HCT116 (cell line): ENCODE measurements around the gene CD93. TPM values are rescaled to one million over a fixed set of nuclear protein-coding genes. Genes with fewer than 3 reads are reported as not detected.

Experiments used
- ATAC-seq: fragments of 200-7000 bp; cut with Tn5 transposase; 2 replicates; pipeline ENCODE4 v1.9.1; 2020; ENCODE audit warnings: mild to moderate bottlenecking, moderate library complexity
- BruUV-seq: library from RNA; stranded (reverse); fragments of 400-500 nt; replicated peaks from 2 replicates; lab custom pipeline; 2021; lab: Mats Ljungman, UMichigan
- CTCF ChIA-PET: fragments of 300-600 bp; sonication (Branson Sonifier 250); formaldehyde crosslinking; loops from one replicate; lab custom pipeline; 2021; ENCODE audit warnings: antibody characterized with exemption; lab: Charles Lee
- POLR2A ChIA-PET: fragments of 300-600, 350-600 bp; sonication (Branson Sonifier 250); formaldehyde crosslinking; loops from one replicate; lab custom pipeline; 2021; ENCODE audit warnings: antibody characterized with exemption; lab: Charles Lee
- RAD21 ChIA-PET, 2 experiments: fragments of 300-600 bp; sonication (Branson Sonifier 250); formaldehyde crosslinking; loops; one replicate each; lab custom pipeline; 2023; ENCODE audit warnings: low total read pairs in 2 of 2; ENCODE audit not compliant: uncharacterized antibody in 2 of 2, unreplicated experiment in 2 of 2, low non-redundant PET in 1 of 2; lab: Charles Lee
- DNase-seq: peaks from one replicate; pipeline ENCODE4 v3.0.0-alpha.2; 2010; ENCODE audit warnings: low read depth, low spot score
- H2AFZ ChIP-seq: fragments of 200-600 bp; shearing (Covaris generic), sonication (generic); 2 replicates; pipeline ENCODE4 v1.6.1; 2017; ENCODE audit warnings: low read depth, mixed run types, mixed read lengths, antibody characterized with exemption, low read length; ENCODE audit not compliant: poor library complexity, severe bottlenecking
- H3K27ac ChIP-seq: 2 replicates; pipeline ENCODE4 v1.5.1; 2012; ENCODE audit warnings: low read depth, low read length
- H3K27me3 ChIP-seq: fragments of 200-600 bp; sonication (generic); 2 replicates; pipeline ENCODE4 v1.6.1; 2016; ENCODE audit warnings: mixed run types, low read length, mixed read lengths; ENCODE audit not compliant: insufficient read depth
- H3K36me3 ChIP-seq, 2 experiments: fragments of 200-500 bp in 1 of 2; fragments of 200-600 bp in 1 of 2; sonication (Bioruptor generic) in 1 of 2; sonication (generic) in 1 of 2; 2 replicates each; pipeline versions ENCODE4 v1.5.1 to v1.6.1; 2014 to 2016; ENCODE audit warnings: low read length in 2 of 2, inconsistent platforms in 1 of 2, mixed read lengths in 1 of 2, mixed run types in 1 of 2; ENCODE audit not compliant: insufficient read depth in 2 of 2, control insufficient read depth in 1 of 2
- H3K4me1 ChIP-seq, 2 experiments: fragments of 200-600 bp in 1 of 2; sonication (generic) in 1 of 2; 2 replicates each; pipeline versions ENCODE4 v1.5.1 to v1.6.1; 2012 to 2017; ENCODE audit warnings: low read length in 2 of 2, inconsistent platforms in 1 of 2, mild to moderate bottlenecking in 1 of 2, mixed read lengths in 1 of 2, mixed run types in 1 of 2, moderate library complexity in 1 of 2; ENCODE audit not compliant: insufficient read depth in 2 of 2, control insufficient read depth in 1 of 2
- H3K4me2 ChIP-seq: fragments of 200-600 bp; sonication (generic); 2 replicates; pipeline ENCODE4 v1.6.1; 2017; ENCODE audit warnings: mixed run types, low read length, mixed read lengths
- H3K4me3 ChIP-seq, 2 experiments: fragments of 200-600 bp in 1 of 2; sonication (generic) in 1 of 2; replicated peaks in 1 of 2; 2 replicates each; pipeline ENCODE4 v1.5.1; 2011 to 2016; ENCODE audit warnings: low read length in 2 of 2, control low read depth in 1 of 2, low read depth in 1 of 2, mild to moderate bottlenecking in 1 of 2, mixed read lengths in 1 of 2, mixed run types in 1 of 2
- H3K79me2 ChIP-seq: fragments of 200-600 bp; sonication (generic); 2 replicates; pipeline ENCODE4 v1.6.1; 2017; ENCODE audit warnings: mild to moderate bottlenecking, mixed run types, low read length, moderate library complexity, mixed read lengths; ENCODE audit not compliant: insufficient read depth
- H3K9ac ChIP-seq: fragments of 200-600 bp; sonication (generic); 2 replicates; pipeline ENCODE4 v1.6.1; 2016; ENCODE audit warnings: low read length, mixed read lengths
- H3K9me2 ChIP-seq: fragments of 200-600 bp; sonication (generic), shearing (Covaris generic); 2 replicates; pipeline ENCODE4 v1.6.1; 2017; ENCODE audit warnings: mixed run types, mild to moderate bottlenecking, moderate library complexity; ENCODE audit not compliant: insufficient read depth
- H3K9me3 ChIP-seq, 2 experiments: fragments of 200-500 bp in 1 of 2; fragments of 200-600 bp in 1 of 2; sonication (Bioruptor generic) in 1 of 2; sonication (generic) in 1 of 2; 2 replicates each; pipeline ENCODE4 v1.6.1; 2014 to 2017; ENCODE audit warnings: low read length in 2 of 2, mixed read lengths in 2 of 2, inconsistent platforms in 1 of 2, low read depth in 1 of 2, mild to moderate bottlenecking in 1 of 2, mixed run types in 1 of 2, moderate library complexity in 1 of 2; ENCODE audit not compliant: control insufficient read depth in 1 of 2, insufficient read depth in 1 of 2
- H4K20me1 ChIP-seq: fragments of 200-600 bp; sonication (generic), shearing (Covaris generic); 2 replicates; pipeline ENCODE4 v1.6.1; 2017; ENCODE audit warnings: mixed run types, mild to moderate bottlenecking, moderate library complexity; ENCODE audit not compliant: insufficient read depth
- CBX3 ChIP-seq: IDR thresholded peaks from 2 replicates; pipeline ENCODE4 v1.6.1; 2012; ENCODE audit warnings: low read depth
- CTCF ChIP-seq, 3 experiments: fragments of 200-600 bp in 1 of 3; sonication (generic) in 1 of 3; IDR thresholded peaks in 2 of 3; conservative IDR thresholded peaks in 1 of 3; 2 replicates each; pipeline ENCODE4 v1.5.1; 2012 to 2017; ENCODE audit warnings: low read depth in 2 of 3, low read length in 2 of 3, antibody characterized with exemption in 1 of 3, borderline replicate concordance in 1 of 3, control low read depth in 1 of 3, mild to moderate bottlenecking in 1 of 3, mixed read lengths in 1 of 3, mixed run types in 1 of 3, moderate library complexity in 1 of 3; ENCODE audit not compliant: insufficient read depth in 1 of 3
- ELF1 ChIP-seq: IDR thresholded peaks from 2 replicates; pipeline ENCODE4 v1.6.1; 2012; ENCODE audit warnings: low read depth, borderline replicate concordance
- EZH2 ChIP-seq: fragments of 200-600 bp; sonication (generic); IDR thresholded peaks from 2 replicates; pipeline ENCODE4 v1.6.1; 2017; ENCODE audit warnings: antibody characterized with exemption, mixed run types
- EZH2phosphoT487 ChIP-seq: fragments of 200-600 bp; IDR thresholded peaks from 2 replicates; pipeline ENCODE4 v1.6.1; 2018; ENCODE audit warnings: antibody characterized with exemption, borderline replicate concordance
- FOSL1 ChIP-seq: IDR thresholded peaks from 2 replicates; pipeline ENCODE4 v1.6.1; 2012; ENCODE audit warnings: low read depth
- JUND ChIP-seq: IDR thresholded peaks from 2 replicates; pipeline ENCODE4 v1.6.1; 2012
- MAX ChIP-seq: IDR thresholded peaks from 2 replicates; pipeline ENCODE4 v1.6.1; 2012
- POLR2A ChIP-seq: IDR thresholded peaks from 2 replicates; pipeline ENCODE4 v1.7.0; 2011; ENCODE audit warnings: borderline replicate concordance; ENCODE audit not compliant: insufficient read depth, insufficient read length; ENCODE audit errors: extremely low read depth
- POLR2AphosphoS5 ChIP-seq: IDR thresholded peaks from 2 replicates; pipeline ENCODE4 v1.6.1; 2011; ENCODE audit warnings: mild to moderate bottlenecking, low read depth, low read length, moderate library complexity
- REST ChIP-seq: IDR thresholded peaks from 2 replicates; pipeline ENCODE4 v1.6.1; 2012; ENCODE audit warnings: low read depth
- SIN3A ChIP-seq: IDR thresholded peaks from 2 replicates; pipeline ENCODE4 v1.6.1; 2012; ENCODE audit warnings: low read depth
- SP1 ChIP-seq: IDR thresholded peaks from 2 replicates; pipeline ENCODE4 v1.6.1; 2012; ENCODE audit warnings: low read depth
- SRF ChIP-seq: IDR thresholded peaks from 2 replicates; pipeline ENCODE4 v1.6.1; 2012; ENCODE audit warnings: low read depth
- TCF7L2 ChIP-seq: IDR thresholded peaks from 2 replicates; pipeline ENCODE4 v1.7.0; 2011; ENCODE audit warnings: borderline replicate concordance, inconsistent platforms; ENCODE audit not compliant: insufficient read depth, insufficient read length; ENCODE audit errors: extremely low read depth
- ZBTB33 ChIP-seq: IDR thresholded peaks from 2 replicates; pipeline ENCODE4 v1.6.1; 2011; ENCODE audit warnings: mild to moderate bottlenecking, low read length, moderate library complexity; ENCODE audit not compliant: insufficient replicate concordance; ENCODE audit errors: extremely low read depth
- ZNF274 ChIP-seq: fragments of 200-500 bp; sonication (Bioruptor generic); IDR thresholded peaks from 2 replicates; pipeline ENCODE4 v1.6.1; 2014; ENCODE audit warnings: mild to moderate bottlenecking, low read depth, low read length, inconsistent platforms
- intact Hi-C: fragments of 100-400 bp; cut with micrococcal nuclease; formaldehyde crosslinking; loops from 2 replicates; pipeline ENCODE4 v1.10.0; 2022
- total RNA-seq: library from RNA; stranded (reverse); gene quantifications from one replicate; pipeline ENCODE4 v1.2.1, GENCODE V29; 2021; ENCODE audit not compliant: unreplicated experiment

The CD93 gene
- total RNA-seq, 1 experiment from 2014 or later = 0.07 TPM

DNA sequence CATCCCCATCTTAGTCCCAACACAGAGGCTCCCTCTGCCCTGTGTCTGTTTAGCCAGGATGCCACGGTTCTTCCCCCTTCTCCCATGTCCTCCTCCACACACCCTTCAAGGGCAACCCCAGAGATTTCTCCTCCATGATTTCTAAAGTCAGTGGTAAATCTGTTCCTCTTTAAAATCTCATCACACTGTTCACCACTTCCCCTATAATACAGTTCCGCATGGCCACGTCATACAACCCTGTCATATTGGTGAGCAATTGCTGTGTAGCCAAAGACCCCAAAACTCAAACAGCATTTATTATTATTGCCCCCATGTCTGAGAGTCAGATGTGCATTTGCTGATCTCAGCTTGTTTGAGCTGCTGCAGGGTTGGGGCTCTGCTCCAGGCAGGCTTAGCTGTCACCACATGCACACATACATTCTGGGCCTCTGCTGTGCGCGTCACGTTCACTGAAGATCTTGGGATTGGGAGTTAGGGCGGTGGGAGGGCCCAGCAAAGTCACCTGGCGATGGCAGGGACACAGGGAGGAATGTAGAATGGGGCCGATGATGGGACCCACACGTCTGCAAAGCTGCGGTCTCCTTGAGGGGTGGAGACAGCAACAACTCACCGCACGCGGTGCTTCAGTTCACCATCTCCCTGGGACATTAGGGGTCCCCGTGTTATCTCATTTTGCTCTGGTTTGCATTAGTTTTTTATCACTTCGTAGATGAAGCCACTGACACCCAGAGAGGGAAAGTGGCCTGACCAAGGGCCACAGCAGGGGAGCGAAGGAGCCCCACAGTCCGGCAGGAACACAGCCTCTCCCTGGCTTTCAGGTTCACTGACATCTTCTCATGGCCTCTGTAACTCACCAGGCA lies 36.9 kb upstream of the CD93 start:
- ChIA-PET RAD21 (no interaction called here), CTCF (no interaction called here), POLR2A (no interaction called here)
- Histone ChIP-seq H4K20me1 (no peaks in the 10 kb centered on the region), H3K9ac (no peak overlapping the region), H3K36me3 (no peaks in the 10 kb centered on the region), H3K79me2 (no peaks in the 10 kb centered on the region), H3K4me1 (no peaks in the 10 kb centered on the region; a peak in 1 of 4 replicates), H3K9me3 (no peaks in the 10 kb centered on the region), H3K4me3 (no peak overlapping the region), H3K27ac (no peak overlapping the region), H3K9me2 (no peaks in the 10 kb centered on the region), H3K27me3 (no peaks in the 10 kb centered on the region), H2AFZ (no peak overlapping the region), H3K4me2 (no peak overlapping the region)
- DNase-seq = no peak
- intact Hi-C loops = no loop called here
- ATAC-seq = no peak
- BruUV-seq = no TSS peak
- TF ChIP-seq CBX3 (no peak), ZNF274 (no peak), CTCF (IDR thresholded peaks at IDR 0.05 in 2 of 3, conservative IDR thresholded peaks at IDR 0.05 in 1 of 3; ENCODE audit: borderline replicate concordance in 1 of 3, insufficient read depth in 1 of 3, low read depth in 2 of 3, low read length in 2 of 3) (no peak), JUND (no peak), MAX (no peak), POLR2A (no peak), EZH2phosphoT487 (no peak), SP1 (no peak), TCF7L2 (no peak), POLR2AphosphoS5 (no peak), ELF1 (no peak), EZH2 (no peak), SIN3A (no peak), ZBTB33 (no peak), SRF (no peak), REST (no peak), FOSL1 (no peak)
